GM18526 (cell line): ENCODE results near the gene TBX1.

ENCODE experiments used
- POLR2A ChIP-seq: IDR thresholded peaks from 3 replicates; pipeline ENCODE4 v1.6.1; 2011; ENCODE audit not compliant: insufficient read length; ENCODE audit errors: extremely low read depth

The TBX1 gene

DNA sequence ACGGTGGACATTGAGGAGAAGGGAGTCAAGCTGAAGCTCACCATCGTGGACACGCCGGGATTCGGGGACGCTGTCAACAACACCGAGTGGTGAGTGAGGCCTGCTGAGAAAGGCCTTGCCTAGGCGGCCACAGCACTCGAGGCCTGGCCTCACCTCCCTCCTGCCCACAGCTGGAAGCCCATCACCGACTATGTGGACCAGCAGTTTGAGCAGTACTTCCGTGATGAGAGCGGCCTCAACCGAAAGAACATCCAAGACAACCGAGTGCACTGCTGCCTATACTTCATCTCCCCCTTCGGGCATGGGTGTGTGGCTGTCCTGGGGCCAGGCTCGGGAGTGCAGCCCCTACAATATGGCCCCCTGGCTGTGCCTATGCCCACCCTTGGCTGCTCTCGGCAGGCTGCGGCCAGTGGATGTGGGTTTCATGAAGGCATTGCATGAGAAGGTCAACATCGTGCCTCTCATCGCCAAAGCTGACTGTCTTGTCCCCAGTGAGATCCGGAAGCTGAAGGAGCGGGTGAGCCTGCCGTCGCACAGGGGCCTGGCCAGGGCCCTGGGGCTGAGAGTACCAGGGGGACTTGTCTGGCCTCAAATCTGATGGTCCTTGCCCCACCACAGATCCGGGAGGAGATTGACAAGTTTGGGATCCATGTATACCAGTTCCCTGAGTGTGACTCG lies 40.3 kb upstream of the TBX1 start:
- TF ChIP-seq POLR2A: no peak

DNA sequence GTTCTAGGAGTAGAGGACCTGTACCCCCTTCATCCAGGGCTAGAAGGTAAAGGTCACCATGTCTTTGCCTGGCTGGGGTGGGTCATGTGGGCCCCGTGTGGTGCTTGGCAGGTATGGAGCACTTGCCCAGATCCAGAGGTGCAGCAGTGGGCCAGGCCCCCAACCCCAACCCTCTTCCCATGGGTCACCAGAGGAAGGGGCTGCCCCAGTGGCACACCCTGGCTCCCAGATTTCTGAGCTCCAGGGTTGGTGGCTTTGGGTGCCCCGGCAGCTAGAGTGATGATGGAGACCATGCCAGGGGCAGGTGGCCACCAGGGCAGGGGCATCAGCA lies 39.6 kb upstream of the TBX1 start:
- no peak for TF ChIP-seq POLR2A

DNA sequence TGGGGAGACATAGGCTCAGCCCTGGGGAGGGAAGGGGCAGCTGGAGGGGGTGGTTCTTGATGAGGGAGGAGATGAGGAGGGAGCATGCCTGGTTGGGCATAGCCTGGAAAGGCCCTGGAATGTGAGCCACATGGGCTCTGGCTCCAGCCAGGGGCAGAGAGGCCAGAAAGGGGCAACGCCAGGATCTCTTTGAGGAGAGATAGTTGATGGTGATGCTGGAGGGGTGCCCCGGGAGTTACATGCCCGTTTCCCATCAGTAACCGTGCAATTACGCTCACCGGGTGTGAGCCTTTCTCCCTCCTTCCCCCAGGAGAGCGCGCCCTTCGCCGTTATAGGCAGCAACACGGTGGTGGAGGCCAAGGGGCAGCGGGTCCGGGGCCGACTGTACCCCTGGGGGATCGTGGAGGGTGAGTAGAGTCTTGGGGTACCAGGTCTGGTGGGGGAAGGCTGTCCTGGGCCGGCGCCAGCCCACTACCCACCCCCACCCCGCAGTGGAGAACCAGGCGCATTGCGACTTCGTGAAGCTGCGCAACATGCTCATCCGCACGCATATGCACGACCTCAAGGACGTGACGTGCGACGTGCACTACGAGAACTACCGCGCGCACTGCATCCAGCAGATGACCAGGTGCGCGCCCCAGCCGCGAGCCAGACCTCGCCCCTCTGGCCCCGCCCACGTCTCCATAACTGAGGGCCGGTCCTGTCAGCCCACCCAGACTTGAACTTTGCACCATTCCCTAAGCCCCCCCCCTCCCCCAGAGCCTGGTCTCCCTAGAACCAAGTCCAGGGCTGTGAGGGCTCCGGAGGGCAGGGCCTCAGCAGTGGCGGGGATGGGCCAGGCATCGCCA lies 39.0 kb upstream of the TBX1 start:
- no peak for TF ChIP-seq POLR2A

DNA sequence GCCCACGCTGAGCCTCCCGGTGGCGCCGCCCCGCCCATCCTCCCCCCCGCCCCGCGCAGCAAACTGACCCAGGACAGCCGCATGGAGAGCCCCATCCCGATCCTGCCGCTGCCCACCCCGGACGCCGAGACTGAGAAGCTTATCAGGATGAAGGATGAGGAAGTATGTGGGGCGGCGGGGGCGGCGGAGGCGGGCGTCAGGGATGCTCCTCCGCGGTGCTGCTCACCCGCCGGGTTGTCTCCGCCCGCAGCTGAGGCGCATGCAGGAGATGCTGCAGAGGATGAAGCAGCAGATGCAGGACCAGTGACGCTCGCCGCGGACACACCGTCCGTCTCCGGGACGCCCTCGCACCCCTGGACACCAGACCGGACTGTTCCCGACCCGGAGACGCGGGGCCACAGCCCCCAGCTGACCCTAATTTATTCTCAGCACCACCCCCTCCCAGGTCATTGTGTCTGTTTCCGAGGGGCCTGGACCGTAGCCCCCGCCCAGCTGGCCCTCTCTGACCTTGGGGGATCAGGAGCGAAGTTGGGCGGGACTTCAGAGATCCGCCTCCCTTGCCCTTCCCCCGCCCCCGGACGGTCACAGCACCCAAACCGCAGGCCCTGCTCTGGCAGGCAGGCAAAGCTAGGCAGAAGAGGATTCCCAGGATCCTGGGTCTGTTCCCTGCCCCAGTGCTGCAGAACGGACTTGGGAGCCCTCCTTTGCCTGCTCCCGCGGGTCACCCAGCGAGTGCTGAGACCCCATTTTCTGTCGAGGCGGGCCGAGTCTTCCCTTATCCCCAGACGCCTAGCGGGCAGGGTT lies 38.2 kb upstream of the TBX1 start:
- TF ChIP-seq POLR2A: no peak

DNA sequence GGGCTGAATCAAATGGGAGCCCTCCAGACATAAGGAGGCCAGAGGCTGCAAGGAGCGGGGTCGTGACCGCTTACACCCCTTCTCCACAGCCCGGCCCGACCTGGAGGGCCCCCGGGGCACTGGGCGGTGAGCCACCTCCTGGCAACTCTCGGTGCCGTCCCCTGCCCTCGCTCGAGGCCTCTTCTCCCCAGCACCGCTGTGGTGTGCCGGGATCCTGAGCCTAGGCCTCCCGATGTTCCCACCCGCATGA lies 37.7 kb upstream of the TBX1 start:
- TF ChIP-seq POLR2A: no peak

DNA sequence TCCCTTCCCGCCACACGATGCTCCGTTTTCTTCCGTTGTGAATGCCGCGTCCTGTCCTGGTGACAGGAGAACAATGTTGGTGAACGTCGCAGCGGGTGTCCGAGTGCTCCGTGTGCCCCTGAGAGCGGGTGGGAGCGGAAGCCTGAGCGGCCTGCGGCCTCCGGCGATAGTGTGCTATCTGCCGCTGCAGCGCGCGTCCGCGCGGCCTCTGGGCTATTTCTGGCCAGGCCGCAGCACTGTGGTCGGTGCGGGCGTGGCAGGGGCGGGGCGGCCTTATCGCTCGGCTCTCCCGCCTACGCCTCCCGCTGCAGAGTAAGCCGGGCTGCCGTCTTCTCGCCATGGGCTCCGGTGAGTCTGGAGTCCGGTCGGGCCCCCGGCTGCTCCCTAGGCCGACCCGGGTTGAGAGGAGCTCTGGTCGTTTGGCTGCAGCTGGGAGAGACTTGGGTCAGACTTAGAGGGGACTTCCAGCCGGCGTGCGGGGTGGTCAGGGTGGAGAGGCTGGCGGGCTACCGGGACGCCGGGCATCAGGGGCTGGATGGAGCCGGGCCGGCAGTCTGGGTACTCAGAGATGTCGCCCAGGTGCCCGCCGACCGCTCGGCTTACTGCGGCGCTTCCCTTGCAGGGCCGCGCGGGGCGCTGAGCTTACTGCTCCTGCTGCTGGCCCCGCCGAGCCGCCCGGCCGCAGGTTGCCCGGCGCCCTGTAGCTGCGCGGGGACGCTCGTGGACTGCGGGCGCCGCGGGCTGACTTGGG lies 37.2 kb upstream of the TBX1 start, which contains the start of gene GP1BB:
Gene GP1BB (plus strand): TSS at position 308 of the 751 bp plus-strand sequence. CDS start 31 bp downstream, at position 339.
- no peak for TF ChIP-seq POLR2A

DNA sequence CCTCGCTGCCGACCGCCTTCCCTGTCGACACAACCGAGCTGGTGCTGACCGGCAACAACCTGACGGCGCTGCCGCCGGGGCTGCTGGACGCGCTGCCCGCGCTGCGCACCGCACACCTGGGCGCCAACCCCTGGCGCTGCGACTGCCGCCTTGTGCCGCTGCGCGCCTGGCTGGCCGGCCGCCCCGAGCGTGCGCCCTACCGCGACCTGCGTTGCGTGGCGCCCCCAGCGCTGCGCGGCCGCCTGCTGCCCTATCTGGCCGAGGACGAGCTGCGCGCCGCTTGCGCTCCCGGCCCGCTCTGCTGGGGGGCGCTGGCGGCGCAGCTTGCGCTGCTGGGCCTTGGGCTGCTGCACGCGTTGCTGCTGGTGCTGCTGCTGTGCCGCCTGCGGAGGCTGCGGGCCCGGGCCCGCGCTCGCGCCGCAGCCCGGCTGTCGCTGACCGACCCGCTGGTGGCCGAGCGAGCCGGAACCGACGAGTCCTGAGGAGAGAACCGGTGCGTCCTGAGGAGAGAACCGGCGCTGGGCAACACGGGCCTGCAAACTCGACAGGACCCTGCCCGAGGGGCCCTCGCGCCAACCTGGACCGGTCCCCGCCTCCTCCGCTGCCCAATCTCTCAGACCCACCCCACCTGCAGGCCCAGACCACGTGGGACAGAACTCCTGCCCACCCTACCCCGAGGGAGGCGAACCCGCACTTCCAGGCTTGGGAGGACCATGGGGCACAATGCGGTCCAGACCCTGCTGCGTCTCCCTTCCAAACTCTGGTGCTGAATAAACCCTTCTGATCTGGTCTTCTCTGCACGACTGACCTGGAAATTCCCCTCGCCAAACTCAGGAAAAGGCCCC lies 36.4 kb upstream of the TBX1 start:
- no peak for TF ChIP-seq POLR2A

DNA sequence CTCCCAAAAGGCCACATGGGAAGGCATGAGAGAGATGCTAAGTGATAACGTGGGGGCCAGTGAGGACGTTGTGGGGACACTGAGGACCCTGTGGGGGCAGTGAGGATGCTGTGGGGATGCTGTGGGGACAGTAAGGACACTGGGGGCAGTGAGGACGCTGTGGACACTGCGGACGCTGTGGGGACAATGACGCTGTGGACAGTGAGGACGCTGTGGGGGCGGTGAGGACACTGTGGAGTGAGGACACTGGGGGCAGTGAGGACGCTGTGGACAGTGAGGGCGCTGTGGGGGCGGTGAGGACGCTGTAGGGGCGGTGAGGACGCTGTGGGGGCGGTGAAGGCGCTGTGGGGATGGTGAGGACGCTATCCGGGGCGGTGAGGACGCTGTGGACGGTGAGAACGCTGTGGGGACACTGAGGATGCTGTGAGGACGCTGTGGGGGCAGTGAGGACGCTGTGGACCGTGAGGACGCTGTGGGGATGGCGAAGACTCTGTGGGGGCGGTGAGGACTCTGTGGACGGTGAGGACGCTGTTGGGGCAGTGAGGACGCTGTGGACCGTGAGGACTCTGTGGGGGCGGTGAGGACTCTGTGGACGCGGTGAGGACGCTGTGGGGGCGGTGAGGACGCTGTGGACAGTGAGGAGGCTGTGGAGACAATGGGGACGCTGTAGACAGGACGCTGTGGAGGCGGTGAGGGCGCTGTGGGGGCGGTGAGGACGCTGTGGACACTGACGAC lies 35.5 kb upstream of the TBX1 start:
- TF ChIP-seq POLR2A: no peak

DNA sequence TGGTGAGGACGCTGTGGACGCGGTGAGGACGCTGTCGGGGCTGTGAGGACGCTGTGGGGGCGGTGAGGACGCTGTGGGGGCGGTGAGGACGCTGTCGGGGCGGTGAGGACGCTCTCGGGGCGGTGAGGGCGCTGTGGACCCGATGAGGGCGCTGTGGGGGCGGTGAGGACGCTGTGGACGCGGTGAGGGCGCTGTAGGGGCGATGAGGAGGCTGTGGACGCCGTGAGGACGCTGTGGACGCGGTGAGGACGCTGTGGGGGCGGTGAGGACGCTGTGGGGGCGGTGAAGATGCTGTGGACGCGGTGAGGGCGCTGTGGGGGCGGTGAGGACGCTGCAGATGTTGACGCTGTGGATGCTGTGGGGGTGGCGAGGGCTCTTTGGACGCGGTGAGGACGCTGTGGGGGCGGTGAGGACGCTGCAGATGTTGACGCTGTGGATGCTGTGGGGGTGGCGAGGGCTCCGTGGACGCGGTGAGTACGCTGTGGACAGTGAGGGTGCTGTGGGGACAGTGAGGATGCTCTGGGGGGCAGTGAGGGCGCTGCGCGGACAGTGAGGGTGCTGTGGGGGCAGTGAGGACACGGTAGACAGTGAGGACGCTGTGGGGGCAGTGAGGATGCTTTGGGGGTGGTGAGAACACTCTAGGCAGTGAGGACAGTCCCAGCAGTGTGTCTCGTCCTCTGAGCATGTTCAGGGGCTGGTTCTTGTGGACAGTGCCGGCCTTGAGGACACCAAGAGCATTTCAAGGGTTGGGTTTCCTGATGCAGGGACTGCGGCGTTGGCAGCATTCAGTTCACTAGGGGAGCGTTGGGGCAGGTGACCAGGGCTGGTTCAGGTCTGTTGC lies 33.0 kb upstream of the TBX1 start:
- no peak for TF ChIP-seq POLR2A

DNA sequence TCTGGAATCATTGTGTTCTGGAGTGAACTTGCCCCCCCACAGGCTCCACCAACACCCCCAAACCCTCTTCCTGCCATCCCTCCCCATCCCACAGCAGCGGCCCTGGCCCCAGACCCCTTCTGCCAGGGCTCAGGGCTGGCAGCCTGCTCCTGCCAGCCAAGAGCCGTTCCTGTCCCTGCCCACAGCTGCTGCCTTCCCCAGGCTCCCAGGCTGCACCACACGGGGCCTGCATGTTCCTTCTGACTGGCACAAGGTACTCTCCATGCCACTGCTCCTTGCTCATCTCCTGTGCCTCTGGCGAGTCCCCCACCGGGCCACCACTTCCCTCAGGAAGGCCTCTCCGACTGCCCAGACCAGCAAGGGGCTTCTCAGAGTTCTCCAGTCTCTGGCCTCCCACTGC lies 32.3 kb upstream of the TBX1 start:
- no peak for TF ChIP-seq POLR2A

DNA sequence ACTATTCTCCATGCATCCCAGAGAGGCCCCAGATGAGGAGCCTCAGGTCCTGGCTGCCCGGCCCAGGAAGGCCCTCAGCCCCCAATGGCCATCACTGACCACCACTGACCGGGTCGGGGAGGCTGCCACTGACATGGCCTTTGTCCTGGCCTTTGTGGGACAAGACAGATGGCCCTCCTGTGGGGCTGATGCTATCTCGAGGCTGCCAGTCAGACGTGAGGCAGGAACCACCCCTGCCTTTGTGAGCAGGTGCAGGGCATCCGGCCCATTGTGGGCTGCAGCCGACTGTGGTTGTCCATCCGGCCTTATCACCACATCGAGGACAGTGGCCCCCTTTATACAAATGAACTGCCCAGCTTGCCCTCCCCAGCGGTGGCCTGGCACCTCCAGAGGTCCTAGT lies 31.7 kb upstream of the TBX1 start:
- TF ChIP-seq POLR2A: no peak

DNA sequence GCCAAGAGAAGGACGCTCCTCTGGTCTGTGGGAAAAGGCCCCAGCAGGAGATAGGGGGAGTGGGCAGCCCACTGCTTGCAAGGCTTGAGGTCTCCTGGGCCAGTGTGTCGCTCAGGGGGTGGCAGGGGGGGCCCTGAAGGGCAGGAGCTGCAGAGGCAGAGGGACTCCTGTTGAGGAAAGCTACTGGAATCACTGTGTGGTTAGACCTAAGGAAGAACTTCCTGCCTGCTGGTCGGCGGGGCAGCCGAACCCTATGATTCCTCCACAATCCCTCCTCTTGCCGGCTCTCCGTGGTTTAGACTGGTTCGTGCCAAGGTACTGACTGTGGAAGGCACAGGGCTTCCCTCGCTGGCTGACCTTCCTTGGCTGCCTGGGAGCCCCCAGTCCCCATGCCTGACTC lies 31.1 kb upstream of the TBX1 start:
- TF ChIP-seq POLR2A: no peak

DNA sequence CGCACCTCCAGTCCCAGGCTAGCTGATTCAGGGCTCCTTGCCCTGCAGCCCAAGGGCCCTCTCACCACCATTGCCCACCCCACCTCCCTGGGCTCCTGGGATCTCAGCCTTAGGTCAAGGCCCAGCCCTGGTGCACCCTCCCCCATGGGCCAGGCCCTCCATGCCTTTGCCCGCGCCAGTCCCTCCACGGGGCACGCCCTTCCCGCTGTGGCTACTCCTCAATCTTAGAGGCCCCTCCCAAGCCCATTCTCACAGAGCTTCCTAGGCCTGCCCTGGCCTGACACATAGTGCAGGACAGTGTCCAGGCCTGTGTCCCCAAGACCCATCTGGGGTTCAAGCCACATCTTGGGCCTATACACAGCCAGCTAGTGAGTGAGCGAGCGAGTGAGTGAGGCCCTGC lies 30.4 kb upstream of the TBX1 start:
- no peak for TF ChIP-seq POLR2A

DNA sequence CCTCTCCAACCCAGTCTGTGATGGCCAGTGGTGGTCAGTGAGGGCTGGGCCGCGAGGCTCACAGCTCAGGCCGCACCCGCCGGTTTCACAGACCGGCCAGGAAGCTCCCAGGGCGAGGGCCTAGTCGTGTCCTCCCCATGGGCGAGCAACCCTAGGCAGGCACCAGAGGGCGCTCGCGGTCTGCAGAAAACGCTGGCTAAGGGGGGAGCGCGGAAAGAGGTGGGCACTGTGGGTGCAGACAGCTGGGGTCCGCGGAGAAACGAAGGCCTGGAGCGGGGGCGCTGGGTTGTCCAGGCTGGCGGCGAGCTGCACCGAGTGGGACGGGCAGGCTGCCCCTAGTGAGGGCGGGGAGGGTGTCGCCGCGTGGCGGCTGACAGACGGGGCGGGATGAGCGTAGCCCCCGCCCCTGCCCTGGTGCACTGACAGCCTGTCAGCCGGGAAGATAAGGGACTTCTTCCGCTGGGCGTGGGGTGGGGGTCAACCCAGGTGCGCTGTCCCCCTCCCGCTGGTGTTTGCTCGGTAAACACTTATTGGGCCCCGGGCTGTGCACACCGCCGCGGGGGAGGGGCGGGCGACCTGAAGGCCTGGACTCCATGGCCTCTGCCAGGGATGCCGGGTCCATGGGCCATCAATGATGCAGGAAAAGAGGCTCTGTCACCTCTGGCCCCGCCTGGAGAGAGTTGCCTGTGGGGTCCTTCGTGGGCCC lies 29.8 kb upstream of the TBX1 start:
- no peak for TF ChIP-seq POLR2A
